GM19023 (cell line): ENCODE measurements around the gene THSD4.
"Not testable (repeated sequence)": the region's sequence is repeated elsewhere in the genome, so short reads cannot be mapped to it uniquely, and the experiment has no call there.

Source experiments
- ATAC-seq: cut with Tn5 transposase; IDR thresholded peaks from one replicate; pipeline ENCODE4 v1.9.1; 2021; ENCODE audit warnings: mild to moderate bottlenecking, moderate library complexity; ENCODE audit not compliant: unreplicated experiment

Gene THSD4

DNA sequence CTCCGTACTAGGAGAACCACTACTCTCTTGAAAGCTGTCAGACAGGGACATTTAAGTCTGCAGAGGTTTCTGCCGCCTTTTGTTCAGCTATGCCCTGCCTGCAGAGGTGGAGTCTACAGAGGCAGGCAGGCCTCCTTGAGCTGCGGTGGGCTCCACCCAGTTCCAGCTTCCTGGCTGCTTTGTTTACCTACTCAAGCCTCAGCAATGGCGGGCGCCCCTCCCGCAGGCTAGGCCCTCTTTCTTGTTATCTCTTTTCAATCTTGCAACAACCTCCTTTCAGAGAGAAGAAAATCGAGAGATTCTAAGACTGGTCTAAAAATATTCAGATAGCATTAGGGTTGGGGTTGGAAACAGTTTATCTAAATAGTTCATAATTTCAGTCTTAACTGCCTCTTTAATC lies 257.5 kb downstream of the THSD4 start:
- ATAC-seq = not testable (repeated sequence)

DNA sequence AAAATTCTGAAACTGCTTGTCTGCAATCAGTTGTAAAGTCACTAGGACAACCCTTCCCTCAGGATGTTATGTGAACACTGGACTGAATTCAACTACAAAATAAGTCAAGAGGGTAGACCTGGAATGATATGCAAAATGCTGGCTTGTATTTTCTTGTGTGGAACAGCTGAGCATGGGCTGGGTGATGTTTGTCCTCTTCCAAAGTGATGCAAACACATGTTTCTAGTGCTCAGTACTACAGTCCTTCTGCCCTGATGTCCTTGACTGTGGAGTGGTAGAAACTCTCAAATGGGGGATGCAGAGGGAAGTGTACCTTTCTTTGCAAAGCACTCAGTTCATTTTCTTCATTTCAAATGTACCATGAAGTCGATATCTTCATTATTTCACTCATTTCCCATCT lies 258.6 kb downstream of the THSD4 start:
- no peak for ATAC-seq

DNA sequence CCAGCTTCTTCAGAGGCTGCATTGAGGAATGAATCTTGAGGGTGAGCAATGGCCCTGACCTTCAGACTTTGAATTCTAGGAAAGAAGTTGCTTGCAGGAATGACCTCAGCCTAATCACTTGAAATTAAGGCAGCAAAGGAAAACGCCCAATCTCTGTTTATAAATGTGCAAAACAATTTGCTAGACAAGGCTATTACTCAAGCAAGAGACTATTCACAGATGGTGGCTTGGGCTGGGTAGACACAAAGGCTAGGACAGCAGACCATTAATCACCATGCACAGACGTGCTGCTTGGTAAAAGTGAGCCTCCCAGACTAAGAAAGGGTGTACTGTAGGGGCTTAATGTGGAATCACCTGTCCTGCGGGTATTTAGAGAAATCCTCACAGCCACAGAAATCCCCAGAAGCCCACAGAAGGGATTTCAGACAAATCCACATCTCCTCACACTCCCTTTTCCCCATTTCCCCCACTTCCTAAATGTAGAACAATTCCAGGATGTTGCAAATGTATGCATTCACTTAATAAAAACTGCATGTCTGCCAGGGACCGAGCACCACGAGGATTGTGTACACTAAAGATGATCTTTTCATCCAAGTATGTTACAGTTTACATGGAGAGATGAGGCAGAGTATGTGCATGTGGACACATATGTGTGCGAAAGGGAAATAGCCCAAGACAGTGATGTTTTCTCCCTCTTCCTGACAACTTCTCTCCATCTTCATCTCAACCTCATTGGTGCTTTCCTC lies 259.5 kb downstream of the THSD4 start:
- no peak for ATAC-seq

DNA sequence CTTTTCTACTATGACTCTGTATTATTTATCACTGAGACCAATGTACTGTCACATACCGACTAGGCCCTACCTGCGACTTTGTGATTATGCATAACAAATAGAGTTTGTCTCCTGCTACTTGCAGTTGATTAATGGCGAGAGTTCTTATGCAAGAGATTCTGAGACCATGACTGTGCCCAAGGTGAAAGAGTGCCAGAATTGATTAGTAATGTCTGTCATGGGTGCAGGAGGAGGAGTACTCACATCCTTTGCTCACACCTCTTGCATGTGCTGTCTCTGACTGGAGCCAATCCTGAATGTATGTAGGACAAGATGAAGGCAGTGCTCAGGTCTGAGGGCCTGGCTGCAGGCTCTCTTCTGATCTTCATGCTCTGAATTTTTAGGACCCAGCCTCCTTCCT lies 260.7 kb downstream of the THSD4 start:
- no peak for ATAC-seq

DNA sequence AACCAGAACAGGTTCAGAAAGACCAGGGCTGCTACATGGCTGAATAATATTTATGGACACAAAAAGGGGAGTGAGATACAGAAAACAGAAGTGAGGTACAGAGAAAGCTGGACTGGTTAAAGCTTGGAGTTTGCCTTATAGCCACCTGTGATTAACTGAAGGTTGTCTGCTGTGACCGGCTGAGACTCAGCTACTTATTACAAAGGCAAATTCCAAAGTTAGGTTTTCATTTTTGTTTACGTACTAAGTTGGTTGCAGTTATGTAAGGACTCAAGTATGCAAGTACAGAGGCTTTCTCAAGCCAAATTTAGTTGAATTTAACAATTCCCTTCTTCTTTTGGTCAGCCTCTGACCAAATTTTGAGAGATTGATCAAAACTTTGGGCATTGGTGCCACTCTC lies 264.6 kb downstream of the THSD4 start:
- no peak for ATAC-seq

DNA sequence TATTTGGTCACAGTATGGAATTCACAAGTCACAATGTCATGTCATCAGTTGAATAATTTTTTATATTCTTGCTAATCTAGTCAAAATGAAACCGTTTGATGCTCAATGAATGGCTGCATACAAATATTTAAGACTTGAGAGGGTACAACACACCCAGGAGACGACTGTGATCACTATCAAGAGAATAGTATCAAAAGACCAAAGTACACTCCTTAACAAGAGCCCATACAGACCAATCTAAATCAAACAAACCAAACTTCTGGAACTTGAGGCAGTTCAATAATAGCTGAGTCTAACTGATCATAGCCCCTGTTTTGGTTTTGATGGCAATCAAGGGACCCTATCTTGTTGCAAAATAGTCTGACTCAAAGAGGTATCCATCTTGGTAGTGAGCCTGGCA lies 265.1 kb downstream of the THSD4 start:
- ATAC-seq = no peak

DNA sequence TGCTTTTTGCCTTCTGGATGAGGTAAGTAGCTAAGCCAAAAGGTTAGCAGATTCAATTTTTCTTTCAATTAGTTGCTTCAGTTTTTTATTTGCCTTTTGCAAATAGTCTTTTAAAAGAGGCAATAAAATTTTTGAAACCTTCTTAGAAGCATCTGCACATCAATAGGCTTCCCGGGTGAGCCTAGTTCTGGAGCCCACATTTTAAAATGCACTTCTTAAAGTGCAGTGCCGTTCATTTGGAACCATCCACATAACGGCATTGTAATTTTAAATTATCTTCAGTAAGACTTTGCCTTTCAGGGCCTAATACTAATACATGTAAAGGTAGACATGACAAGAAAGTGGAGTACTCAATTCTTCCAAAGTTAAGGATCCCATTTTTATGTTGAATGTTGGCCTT lies 269.2 kb downstream of the THSD4 start:
- no peak for ATAC-seq

DNA sequence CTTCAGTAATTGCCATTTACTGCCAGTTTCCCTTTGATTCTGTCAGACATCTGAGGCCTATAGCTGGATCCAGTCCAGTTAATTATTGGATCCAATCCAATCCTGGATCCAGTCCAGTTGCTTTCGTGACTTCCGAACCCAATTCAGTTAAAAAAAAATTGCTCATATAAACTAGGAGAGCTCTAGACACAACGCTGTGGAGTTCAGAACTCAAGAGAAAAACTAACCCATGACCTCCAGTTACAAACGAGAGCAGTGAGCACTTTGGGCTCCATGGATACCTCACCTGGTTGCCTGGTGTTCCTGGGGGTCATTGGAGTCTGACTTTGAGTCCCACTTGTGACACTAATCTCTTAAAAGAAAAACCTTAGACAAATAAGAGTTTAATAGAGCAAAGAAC lies 269.8 kb downstream of the THSD4 start:
- ATAC-seq = no peak

DNA sequence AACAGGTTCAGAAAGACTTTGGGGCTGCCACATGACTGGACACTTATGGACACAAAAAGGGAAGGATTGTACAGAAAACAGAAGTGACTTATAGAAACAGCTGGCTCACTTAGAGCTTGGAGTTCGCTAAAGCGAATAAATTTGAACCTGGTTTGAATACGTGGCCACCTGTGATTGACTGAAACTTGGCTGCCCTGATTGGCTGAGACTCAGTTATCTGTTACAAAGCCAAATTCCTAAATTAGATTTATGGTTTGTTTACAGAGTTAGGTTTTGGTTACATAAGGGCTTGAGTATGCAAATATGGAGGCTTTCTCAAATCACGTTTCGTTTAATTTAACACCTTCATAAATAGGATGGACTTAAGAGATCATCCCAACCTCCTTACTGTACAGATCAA lies 270.2 kb downstream of the THSD4 start:
- ATAC-seq = no peak

DNA sequence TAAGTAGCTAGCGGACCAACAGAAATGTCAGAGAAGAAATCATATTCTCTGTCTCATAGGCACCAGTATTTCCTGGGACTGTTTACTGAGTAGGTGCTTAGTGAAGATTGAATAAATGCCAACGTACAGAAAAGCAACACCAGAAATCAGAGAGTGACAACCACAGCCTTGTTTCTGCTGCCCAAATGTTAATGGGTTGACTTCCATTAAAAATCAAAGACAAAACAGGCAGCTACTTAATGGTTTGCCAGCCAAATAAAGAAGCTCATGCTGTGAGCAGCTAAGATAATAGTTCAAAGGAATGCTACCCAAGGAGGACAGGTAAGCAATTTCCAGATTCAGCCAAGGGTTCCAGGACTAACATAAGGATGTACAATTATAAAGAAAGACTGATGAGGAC lies 270.7 kb downstream of the THSD4 start:
- no peak for ATAC-seq

DNA sequence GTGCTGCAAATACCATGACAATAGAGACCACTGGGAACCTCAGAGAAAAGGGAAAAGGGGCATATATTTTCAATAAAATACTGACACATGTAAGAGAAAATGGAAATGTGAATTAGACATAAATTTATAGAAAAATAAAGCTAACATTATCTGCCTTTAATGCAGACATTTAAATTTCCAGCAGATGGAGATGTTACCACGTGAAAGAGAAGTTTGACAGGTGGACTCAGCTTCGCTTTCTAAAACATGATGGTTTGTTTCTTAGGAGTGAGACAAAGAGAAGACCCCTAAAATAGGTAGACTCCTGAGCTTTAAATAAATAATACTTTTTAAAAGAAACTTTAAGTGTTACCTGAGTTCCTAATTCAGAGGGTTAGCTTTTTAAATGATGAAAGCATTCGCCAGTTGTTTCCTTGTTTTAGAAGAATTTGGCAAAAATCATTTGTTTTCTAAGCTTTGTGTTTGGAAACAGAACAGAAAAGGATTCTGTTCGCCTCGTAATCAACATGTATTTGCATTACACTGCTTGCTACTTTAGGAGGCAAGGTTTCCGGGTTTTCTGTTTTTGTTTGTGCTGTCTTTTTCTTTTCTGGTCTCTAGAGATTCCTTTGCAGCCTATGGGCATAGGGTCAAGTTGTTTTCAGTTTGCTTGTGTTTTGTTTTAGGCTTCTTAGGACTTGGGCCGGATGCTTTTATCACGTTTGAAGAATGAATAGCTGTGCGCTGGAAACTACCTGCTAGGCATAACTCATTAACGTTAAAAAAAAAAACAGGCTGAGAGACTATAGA lies 271.4 kb downstream of the THSD4 start:
- ATAC-seq = no peak

DNA sequence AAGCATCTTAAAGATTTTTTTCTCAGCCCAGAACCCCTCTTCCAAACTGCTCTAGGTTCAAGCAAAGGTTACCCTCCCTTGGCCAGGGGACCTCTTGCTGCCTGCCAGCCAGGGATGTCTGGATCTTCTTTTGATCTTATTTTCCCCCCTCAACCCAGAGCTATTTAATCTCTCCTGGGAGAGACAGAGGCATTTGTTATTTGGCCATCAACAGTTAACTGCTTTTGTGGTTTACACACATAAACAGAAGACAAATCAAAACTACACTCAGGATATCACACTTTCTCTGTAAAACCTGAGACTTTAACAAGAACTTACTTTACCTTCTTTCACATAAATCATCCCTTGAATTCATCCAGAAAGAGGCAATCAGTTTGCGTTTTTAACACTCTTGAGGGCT lies 272.5 kb downstream of the THSD4 start:
- ATAC-seq = no peak

DNA sequence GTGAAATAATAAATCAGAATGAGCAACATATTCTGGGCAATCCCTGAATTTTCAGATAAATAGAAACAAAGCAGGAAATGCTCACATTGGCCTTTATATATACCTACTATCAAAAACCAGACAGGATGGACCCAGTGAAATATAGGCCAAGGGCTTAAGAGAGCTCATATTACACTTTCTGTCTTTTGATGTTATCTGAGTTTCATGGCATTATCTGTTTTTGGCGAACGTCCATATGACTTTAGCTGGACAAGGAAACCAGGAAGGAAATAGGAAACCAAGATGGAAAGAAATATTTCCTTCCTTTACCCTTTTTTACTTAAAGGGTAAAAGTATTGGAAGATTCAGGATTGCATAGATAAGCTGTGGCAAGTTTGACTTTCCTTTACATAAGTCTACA lies 274.8 kb downstream of the THSD4 start:
- no peak for ATAC-seq

DNA sequence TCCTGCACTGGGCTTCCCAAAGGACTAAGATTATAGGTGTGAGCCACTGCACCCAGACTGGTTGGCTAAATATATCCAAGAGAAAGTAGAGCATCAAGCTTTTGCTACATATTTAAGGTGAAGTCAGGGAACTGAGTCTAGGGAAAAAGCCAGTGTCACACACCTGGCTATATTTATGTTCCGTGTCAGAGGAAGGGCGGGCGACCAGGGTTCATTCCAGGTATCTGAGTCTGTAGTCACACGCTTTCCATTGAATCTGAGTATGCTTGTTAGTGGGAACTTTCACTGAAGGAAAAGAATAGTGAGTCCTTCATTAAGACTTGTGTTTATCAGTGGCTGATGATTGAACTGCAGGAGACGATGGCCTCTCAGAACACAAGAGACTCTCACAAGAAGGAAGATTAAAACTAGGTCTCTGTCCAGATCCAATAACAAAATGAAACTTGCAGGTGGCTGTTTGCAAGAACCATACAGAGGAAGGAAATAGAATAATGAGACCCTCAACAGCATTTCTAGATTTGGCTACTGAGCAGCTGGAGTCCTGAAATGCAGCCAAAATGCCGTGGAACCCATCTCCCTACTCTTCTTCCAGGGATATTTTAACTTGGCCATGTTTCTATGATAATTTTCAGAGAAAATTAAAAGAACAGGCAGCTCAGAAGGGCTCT lies 276.3 kb downstream of the THSD4 start:
- no peak for ATAC-seq

DNA sequence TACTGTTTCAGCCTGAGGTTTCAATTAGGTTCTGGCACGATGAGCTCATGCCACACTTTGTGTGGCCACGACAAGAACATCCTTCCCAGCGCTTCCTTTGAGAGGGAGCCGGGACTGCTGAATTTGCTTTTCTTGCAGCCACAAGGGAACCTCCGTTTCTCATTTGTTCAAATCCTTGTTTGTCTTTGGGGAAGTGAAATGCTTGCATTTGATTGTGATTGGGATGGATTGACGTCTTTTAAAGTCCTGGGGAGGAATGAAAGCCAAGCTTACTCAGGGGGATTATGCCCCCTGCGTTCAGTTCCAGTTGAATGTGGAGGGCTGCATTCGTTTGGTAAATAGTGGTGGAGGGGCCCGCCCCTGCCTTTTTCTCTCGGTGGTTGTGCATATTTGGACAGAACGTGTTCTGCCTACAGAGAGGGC lies 277.6 kb downstream of the THSD4 start:
- no peak for ATAC-seq

DNA sequence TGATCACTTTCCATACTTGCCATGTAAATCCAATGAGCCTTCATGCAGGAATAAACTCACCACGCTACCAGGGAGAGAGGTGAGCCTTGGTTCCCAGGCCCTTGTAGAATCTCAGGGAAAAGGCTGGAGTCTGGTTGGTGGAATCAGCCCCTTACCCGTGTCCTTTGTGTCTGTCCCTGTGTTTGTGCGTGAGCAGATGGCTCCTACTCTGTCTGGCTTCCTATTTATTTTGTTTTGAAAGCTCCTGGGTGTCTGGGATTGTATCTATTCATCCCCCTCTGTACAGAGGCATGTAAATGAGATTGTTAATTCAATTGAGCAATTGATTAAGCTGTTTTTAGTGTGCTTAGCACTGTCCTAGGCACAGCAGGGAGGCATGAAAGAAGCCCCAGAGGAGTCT lies 278.1 kb downstream of the THSD4 start:
- no peak for ATAC-seq

DNA sequence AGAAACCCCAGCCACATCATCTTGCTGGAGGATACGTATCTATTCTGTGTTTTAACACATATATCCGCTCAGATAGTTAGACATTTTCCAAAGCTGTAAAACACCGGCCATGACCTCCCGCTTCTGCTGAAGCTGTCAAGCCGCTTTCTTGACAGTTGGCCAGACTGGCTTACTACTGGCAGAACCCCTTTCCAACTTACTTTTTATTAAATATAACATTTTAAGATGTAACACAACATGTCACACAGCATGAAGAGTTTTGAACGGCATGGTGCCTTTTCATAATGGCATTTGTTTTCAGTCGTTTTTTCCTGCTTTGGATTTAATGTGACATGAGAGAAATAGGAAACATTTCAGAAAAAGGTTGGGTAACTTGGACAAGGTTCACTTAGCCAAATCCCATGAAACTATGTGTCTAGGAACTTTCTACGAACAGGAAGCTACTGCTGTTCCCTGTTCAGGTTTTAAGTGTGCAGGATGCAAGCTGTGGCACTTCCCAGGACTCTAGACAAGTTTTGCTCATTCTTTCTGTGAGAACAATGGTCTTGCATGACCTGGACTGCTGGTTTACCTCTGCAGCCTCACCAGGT lies 281.4 kb downstream of the THSD4 start:
- ATAC-seq = no peak

DNA sequence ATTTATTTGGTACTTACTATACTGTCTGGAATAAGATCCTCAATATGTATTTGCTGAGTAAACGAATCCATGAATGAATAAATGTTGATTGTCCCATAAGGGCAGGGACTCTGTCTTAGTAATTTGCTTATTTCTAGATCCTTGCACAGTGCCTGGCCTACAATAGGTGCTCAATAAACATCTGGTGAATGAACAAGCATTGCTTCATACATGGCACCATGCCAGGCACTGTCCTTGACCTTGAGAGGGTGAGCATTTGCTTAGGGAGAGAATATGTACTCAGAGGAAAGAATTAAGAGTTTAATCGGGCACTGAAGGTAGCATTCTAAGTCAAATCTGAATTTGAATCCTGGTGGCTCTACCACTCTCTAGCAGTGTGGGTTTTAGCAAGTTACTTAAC lies 282.1 kb downstream of the THSD4 start:
- ATAC-seq = no peak

DNA sequence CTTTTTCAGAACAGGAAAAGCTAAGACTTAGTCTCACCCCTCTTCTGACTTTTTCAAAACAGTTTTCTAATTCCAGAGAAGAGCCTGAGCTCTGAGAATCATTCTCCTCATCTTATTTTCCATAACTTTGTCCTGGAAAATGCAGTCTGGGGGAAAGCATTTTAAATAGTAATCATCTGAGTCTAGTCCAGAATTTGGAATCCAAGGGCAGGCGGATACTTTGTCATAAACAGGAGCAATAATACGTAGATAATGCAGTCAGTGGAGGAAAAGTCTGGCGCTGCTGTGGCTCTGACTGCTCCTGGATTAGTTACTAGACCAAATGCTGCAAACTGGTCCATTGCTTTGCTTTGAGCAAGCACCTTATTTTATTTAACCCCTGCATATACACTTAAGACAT lies 285.0 kb downstream of the THSD4 start:
- ATAC-seq = no peak

DNA sequence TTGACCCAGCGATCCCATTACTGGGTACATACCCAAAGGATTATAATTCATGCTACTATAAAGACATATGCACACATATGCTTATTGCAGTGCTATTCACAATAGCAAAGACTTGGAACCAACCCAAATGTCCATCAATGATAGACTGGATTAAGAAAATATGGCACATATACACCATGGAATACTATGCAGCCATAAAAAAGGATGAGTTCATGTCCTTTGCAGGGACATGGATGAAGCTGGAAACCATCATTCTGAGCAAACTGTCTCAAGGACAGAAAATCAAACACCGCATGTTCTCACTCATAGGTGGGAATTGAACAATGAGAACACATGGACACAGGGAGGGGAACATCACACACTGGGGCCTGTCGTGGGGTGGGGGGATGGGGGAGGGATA lies 286.5 kb downstream of the THSD4 start:
- not testable (repeated sequence) for ATAC-seq

DNA sequence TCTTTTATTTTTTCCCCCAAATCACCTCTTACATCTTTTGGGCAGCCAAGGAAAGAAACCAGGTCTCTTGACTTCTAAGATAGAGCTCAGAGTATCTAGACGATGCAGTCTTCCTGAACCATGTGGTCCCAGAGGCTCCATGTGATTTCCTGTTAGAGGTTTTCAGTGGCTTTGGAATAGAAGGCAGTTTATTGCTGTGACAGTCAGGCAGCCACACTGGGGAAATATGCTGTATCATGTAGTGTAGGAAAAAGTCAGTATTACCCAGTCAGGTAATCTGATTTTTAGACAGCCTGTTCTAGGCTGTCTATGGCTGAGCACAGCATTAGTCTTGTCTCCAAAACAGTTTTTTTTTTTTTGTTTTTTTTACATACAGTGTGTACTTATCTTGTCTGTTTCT lies 294.3 kb downstream of the THSD4 start:
- ATAC-seq = no peak

DNA sequence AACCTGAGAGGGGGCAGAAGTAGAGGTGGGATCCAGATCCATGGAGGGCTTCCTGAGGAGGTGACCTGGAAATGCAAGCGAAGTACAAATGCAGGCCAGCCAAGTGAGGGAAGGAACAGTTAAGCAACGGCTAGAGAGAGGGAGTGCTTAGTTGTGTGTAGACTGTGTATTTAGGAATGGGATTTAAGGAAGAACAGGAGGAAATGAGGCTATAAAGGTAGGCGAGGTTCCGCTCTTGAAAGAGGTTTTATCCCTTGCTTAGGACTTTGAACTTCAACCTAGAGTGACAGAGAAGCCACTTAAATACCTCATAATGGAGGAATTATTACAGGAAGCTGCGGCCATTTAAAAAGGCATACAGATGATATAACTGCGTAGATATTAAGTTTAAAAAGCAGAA lies 295.1 kb downstream of the THSD4 start:
- no peak for ATAC-seq
